H9 (cell line): ENCODE data around the gene TLE4. TPM values are rescaled to one million over a fixed set of nuclear protein-coding genes. Genes with fewer than 3 reads are reported as not detected.

ENCODE experiments used
- DNase-seq: peaks from one replicate; pipeline ENCODE4 v3.0.0-alpha.2; 2017
- H2AFZ ChIP-seq: one replicate; pipeline ENCODE4 v1.6.1; 2013; ENCODE audit warnings: mild to moderate bottlenecking, low read length, control low read depth, moderate library complexity
- H2AK5ac ChIP-seq: 2 replicates; pipeline ENCODE4 v1.6.1; 2013; ENCODE audit warnings: low read length, control low read depth, mixed read lengths; ENCODE audit not compliant: insufficient read length
- H2BK120ac ChIP-seq: one replicate; pipeline ENCODE4 v1.6.1; 2013; ENCODE audit warnings: low read depth, mild to moderate bottlenecking, low read length, control low read depth, inconsistent platforms; ENCODE audit not compliant: poor library complexity, severe bottlenecking
- H2BK12ac ChIP-seq: 2 replicates; pipeline ENCODE4 v1.6.1; 2013; ENCODE audit warnings: low read length, control low read depth, mixed read lengths, low read depth; ENCODE audit not compliant: insufficient read length
- H2BK15ac ChIP-seq: 2 replicates; pipeline ENCODE4 v1.6.1; 2013; ENCODE audit warnings: low read depth, low read length, control low read depth
- H2BK20ac ChIP-seq: one replicate; pipeline ENCODE4 v1.6.1; 2013; ENCODE audit warnings: low read depth, mild to moderate bottlenecking, low read length, control low read depth, inconsistent platforms; ENCODE audit not compliant: poor library complexity, severe bottlenecking
- H2BK5ac ChIP-seq: 2 replicates; pipeline ENCODE4 v1.6.1; 2013; ENCODE audit warnings: low read length, control low read depth, mixed read lengths; ENCODE audit not compliant: insufficient read length
- H3K14ac ChIP-seq: 2 replicates; pipeline ENCODE4 v1.6.1; 2013; ENCODE audit warnings: low read length, control low read depth; ENCODE audit not compliant: insufficient read depth
- H3K18ac ChIP-seq: 2 replicates; pipeline ENCODE4 v1.6.1; 2013; ENCODE audit warnings: low read depth, mild to moderate bottlenecking, mixed read lengths, low read length, control low read depth; ENCODE audit not compliant: insufficient read length
- H3K23ac ChIP-seq: 2 replicates; pipeline ENCODE4 v1.6.1; 2013; ENCODE audit warnings: low read length, control low read depth, mixed read lengths, low read depth; ENCODE audit not compliant: insufficient read length
- H3K23me2 ChIP-seq: 2 replicates; pipeline ENCODE4 v1.6.1; 2013; ENCODE audit warnings: low read depth, mild to moderate bottlenecking, mixed read lengths, low read length, control low read depth; ENCODE audit not compliant: insufficient read length, poor library complexity, severe bottlenecking
- H3K27ac ChIP-seq: 2 replicates; pipeline ENCODE4 v1.5.1; 2013; ENCODE audit warnings: low read length, control low read depth, mixed read lengths, low read depth; ENCODE audit not compliant: insufficient read length
- H3K27me3 ChIP-seq: 2 replicates; pipeline ENCODE4 v1.6.1; 2013; ENCODE audit warnings: low read length, control low read depth, inconsistent platforms; ENCODE audit not compliant: insufficient read depth
- H3K4ac ChIP-seq: 2 replicates; pipeline ENCODE4 v1.6.1; 2013; ENCODE audit warnings: low read depth, mild to moderate bottlenecking, control low read depth, inconsistent platforms, low read length, moderate library complexity
- H3K4me1 ChIP-seq: 2 replicates; pipeline ENCODE4 v1.6.1; 2013; ENCODE audit warnings: low read length, control low read depth, inconsistent platforms; ENCODE audit not compliant: insufficient read depth
- H3K4me2 ChIP-seq: 2 replicates; pipeline ENCODE4 v1.6.1; 2013; ENCODE audit warnings: low read length, control low read depth, mixed read lengths; ENCODE audit not compliant: insufficient read length, insufficient read depth
- H3K56ac ChIP-seq: 2 replicates; pipeline ENCODE4 v1.6.1; 2013; ENCODE audit warnings: low read depth, mild to moderate bottlenecking, mixed read lengths, low read length, control low read depth; ENCODE audit not compliant: insufficient read length
- H3K79me1 ChIP-seq: 2 replicates; pipeline ENCODE4 v1.6.1; 2013; ENCODE audit warnings: low read depth, mild to moderate bottlenecking, moderate library complexity, low read length, control low read depth, inconsistent platforms; ENCODE audit not compliant: insufficient read depth, poor library complexity, severe bottlenecking
- H3K79me2 ChIP-seq: 2 replicates; pipeline ENCODE4 v1.6.1; 2013; ENCODE audit warnings: low read length, control low read depth, inconsistent platforms; ENCODE audit not compliant: insufficient read depth
- H3K9ac ChIP-seq: 2 replicates; pipeline ENCODE4 v1.6.1; 2013; ENCODE audit warnings: low read length, control low read depth, mixed read lengths; ENCODE audit not compliant: insufficient read length; ENCODE audit errors: extremely low read depth
- H3K9me3 ChIP-seq: one replicate; pipeline ENCODE4 v1.6.1; 2013; ENCODE audit warnings: low read depth, low read length, inconsistent platforms; ENCODE audit not compliant: control insufficient read depth
- H3T11ph ChIP-seq: one replicate; pipeline ENCODE4 v1.6.1; 2013; ENCODE audit warnings: mild to moderate bottlenecking, low read length, control low read depth, inconsistent platforms
- H4K20me1 ChIP-seq: one replicate; pipeline ENCODE4 v1.6.1; 2013; ENCODE audit not compliant: control insufficient read depth, insufficient read length, insufficient read depth
- H4K5ac ChIP-seq: 2 replicates; pipeline ENCODE4 v1.6.1; 2013; ENCODE audit warnings: low read depth, mild to moderate bottlenecking, mixed read lengths, low read length, control low read depth; ENCODE audit not compliant: insufficient read length
- H4K8ac ChIP-seq: replicated peaks from 2 replicates; pipeline ENCODE4 v1.6.1; 2013; ENCODE audit warnings: low read length, control low read depth, mixed read lengths, low read depth; ENCODE audit not compliant: insufficient read length
- H4K91ac ChIP-seq: 2 replicates; pipeline ENCODE4 v1.6.1; 2013; ENCODE audit warnings: low read depth, mild to moderate bottlenecking, moderate library complexity, mixed read lengths, low read length, control low read depth; ENCODE audit not compliant: insufficient read length
- H3K27ac Mint-ChIP-seq, 3 experiments: 2 replicates in 2 of 3; 3 replicates in 1 of 3; pipeline ENCODE4 v1.8.0; 2020 to 2021; ENCODE audit warnings: mixed read lengths in 3 of 3, mild to moderate bottlenecking in 1 of 3, moderate library complexity in 1 of 3
- H3K27me3 Mint-ChIP-seq: 2 replicates; pipeline ENCODE4 v1.8.0; 2021; ENCODE audit warnings: low read depth, mild to moderate bottlenecking, moderate library complexity, mixed read lengths
- H3K36me3 Mint-ChIP-seq, 3 experiments: 2 replicates in 2 of 3; 3 replicates in 1 of 3; pipeline ENCODE4 v1.8.0; 2020 to 2021; ENCODE audit warnings: low read depth in 3 of 3, mixed read lengths in 3 of 3; ENCODE audit not compliant: insufficient read depth in 1 of 3
- H3K4me1 Mint-ChIP-seq, 2 experiments: 2 replicates each; pipeline ENCODE4 v1.8.0; 2020; ENCODE audit warnings: mixed read lengths in 2 of 2
- H3K4me3 Mint-ChIP-seq, 2 experiments: 2 replicates in 1 of 2; 3 replicates in 1 of 2; pipeline ENCODE4 v1.8.0; 2020 to 2021; ENCODE audit warnings: mild to moderate bottlenecking in 2 of 2, mixed read lengths in 2 of 2, moderate library complexity in 1 of 2
- H3K9me3 Mint-ChIP-seq, 2 experiments: 2 replicates in 1 of 2; 3 replicates in 1 of 2; pipeline ENCODE4 v1.8.0; 2020; ENCODE audit warnings: mild to moderate bottlenecking in 2 of 2, mixed read lengths in 2 of 2, moderate library complexity in 1 of 2
- CTCF ChIP-seq: fragments of 200-600 bp; sonication (generic); conservative IDR thresholded peaks from 3 replicates; pipeline ENCODE4 v1.8.0; 2021; ENCODE audit warnings: antibody characterized with exemption, mild to moderate bottlenecking
- WGBS: extraction: QIAGEN DNeasy Blood & Tissue Kit; methylation state at CpG from one replicate; pipeline ENCODE4 v1.1.7; 2013; ENCODE audit warnings: missing lambda C conversion rate, low lambda C conversion rate, mixed read lengths; ENCODE audit not compliant: insufficient read length; ENCODE audit errors: extremely low coverage; 5-methylcytosine and 5-hydroxymethylcytosine counted together
- total RNA-seq: library from RNA; stranded (reverse); gene quantifications from 2 replicates; pipeline ENCODE4 v1.2.1, GENCODE V29; 2021

Gene TLE4
- total RNA-seq, 1 experiment from 2014 or later = 35.1 TPM

DNA sequence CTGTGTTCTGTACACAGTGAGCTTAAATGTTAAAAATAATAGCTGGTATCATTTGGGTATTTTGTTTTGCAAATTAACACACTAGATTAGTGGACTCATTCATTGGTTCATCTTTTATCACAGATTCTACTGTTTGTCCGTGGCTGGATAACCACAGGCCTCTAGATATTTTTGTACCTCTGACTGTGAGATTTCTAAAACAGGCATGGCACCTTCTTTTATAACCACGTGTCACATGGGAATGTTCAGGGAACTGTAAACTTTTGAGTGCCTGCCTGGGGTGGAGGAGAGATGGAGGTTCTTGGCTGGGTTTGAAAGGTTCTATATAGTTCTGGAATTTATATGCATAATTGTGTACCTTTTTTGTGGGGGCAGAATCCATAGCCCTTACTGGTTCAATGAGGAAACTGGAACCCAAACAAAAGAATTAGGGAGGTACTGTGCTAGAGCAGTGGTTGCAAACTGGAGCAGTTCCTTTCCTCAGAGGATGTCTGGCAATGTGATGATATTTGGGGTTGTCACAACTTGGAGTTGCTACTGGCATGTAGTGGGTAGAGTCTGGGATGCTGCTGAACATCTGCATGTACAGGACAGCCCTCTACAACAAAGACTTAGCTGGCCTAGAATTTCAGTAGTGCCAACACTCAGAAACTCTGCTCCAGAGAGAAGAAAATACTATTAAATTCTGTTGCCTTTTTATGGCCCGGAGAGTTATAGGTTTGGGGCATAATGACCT is 16.9 kb downstream of the TLE4 start:
- H3K56ac ChIP-seq = no peak overlapping the region
- H2AFZ ChIP-seq = no peak overlapping the region
- H2BK5ac ChIP-seq = no peak overlapping the region
- H3K9me3 ChIP-seq = no peaks in the 10 kb centered on the region
- H3K27ac ChIP-seq = no peak overlapping the region
- no peak overlapping the region for H3K4ac ChIP-seq
- H2BK120ac ChIP-seq = no peak overlapping the region
- WGBS = no CpG with 5 or more reads among the region's 3 CpGs
- Mint-ChIP-seq H3K9me3 (no peaks in the 10 kb centered on the region), H3K36me3 (peaks cover 7 to 15% (median 11%) of the 10 kb centered on the region in 3 experiments; a peak in 6 of 7 replicates), H3K4me1 (peaks cover 7% of the 10 kb centered on the region in 2 experiments), H3K4me3 (no peak overlapping the region), H3K27ac (no peak overlapping the region), H3K27me3 (no peaks in the 10 kb centered on the region)
- H3K23me2 ChIP-seq = no peaks in the 10 kb centered on the region
- no peak overlapping the region for H2BK12ac ChIP-seq
- H2BK20ac ChIP-seq = no peak overlapping the region
- no peaks in the 10 kb centered on the region for H4K20me1 ChIP-seq
- H3K18ac ChIP-seq = no peak overlapping the region
- H3K9ac ChIP-seq = no peak overlapping the region
- H3K4me2 ChIP-seq = no peak overlapping the region
- no peak overlapping the region for H3T11ph ChIP-seq
- no peak overlapping the region for H4K5ac ChIP-seq
- H4K91ac ChIP-seq = no peak overlapping the region
- no peak overlapping the region for H2BK15ac ChIP-seq
- H3K27me3 ChIP-seq = no peaks in the 10 kb centered on the region
- H4K8ac ChIP-seq = no peak overlapping the region
- no peak overlapping the region for H3K23ac ChIP-seq
- H3K79me2 ChIP-seq = peaks cover 2% of the 10 kb centered on the region; the same call in 1 of the 2 replicates
- H2AK5ac ChIP-seq = no peak overlapping the region
- no peak overlapping the region for H3K14ac ChIP-seq
- no peak for TF ChIP-seq CTCF
- 0 out of 2 replicates have a peak, but pooled peaks cover 4% of the 10 kb centered on the region for H3K4me1 ChIP-seq
- H3K79me1 ChIP-seq = peaks cover 3% of the 10 kb centered on the region
- no peak for DNase-seq
